H1 (cell line): Measurements from ENCODE around the gene LY6G6D. TPM values are rescaled to one million over a fixed set of nuclear protein-coding genes. Genes with fewer than 3 reads are reported as not detected.
A peak's percentile ranks its signal among the peaks of the same experiment; 100 is the strongest.

Experiments used
- CTCF ChIA-PET: fragments of 300-600 bp; sonication (Branson Sonifier 250); formaldehyde crosslinking; loops from one replicate; lab custom pipeline; 2021; ENCODE audit not compliant: partially characterized antibody; lab: Charles Lee
- POLR2A ChIA-PET: fragments of 300-600 bp; sonication (Branson Sonifier 250); formaldehyde crosslinking; loops from one replicate; lab custom pipeline; 2021; ENCODE audit warnings: inconsistent platforms; ENCODE audit not compliant: partially characterized antibody; lab: Charles Lee
- DNase-seq, 2 experiments: peaks; one replicate each; pipeline versions ENCODE4 v3.0.0 to v3.0.0-alpha.2; 2010 to 2022; ENCODE audit warnings: low spot score in 2 of 2, low read depth in 1 of 2, mixed read lengths in 1 of 2
- FAIRE-seq: peaks from 2 replicates; lab custom pipeline; 2011; peaks lifted over from hg19 to GRCh38; lab: Jason Lieb, UNC
- H2AFZ ChIP-seq: 2 replicates; pipeline ENCODE4 v1.8.1; 2012; ENCODE audit warnings: low read length, inconsistent platforms
- H2AK5ac ChIP-seq: 2 replicates; pipeline ENCODE4 v1.6.1; 2013; ENCODE audit warnings: low read depth, low read length
- H2BK120ac ChIP-seq: replicated peaks from 2 replicates; pipeline ENCODE3; 2013; ENCODE audit warnings: low read depth, low read length, inconsistent platforms
- H2BK12ac ChIP-seq: 2 replicates; pipeline ENCODE4 v1.6.1; 2013; ENCODE audit warnings: low read depth, low read length
- H2BK15ac ChIP-seq: 2 replicates; pipeline ENCODE4 v1.6.1; 2013; ENCODE audit warnings: low read length
- H2BK20ac ChIP-seq: 2 replicates; pipeline ENCODE4 v1.6.1; 2013; ENCODE audit warnings: low read length
- H2BK5ac ChIP-seq: 2 replicates; pipeline ENCODE4 v1.6.1; 2013; ENCODE audit warnings: low read depth, low read length
- H3K14ac ChIP-seq: 2 replicates; pipeline ENCODE4 v1.6.1; 2013; ENCODE audit warnings: inconsistent platforms; ENCODE audit not compliant: insufficient read length
- H3K18ac ChIP-seq: 2 replicates; pipeline ENCODE4 v1.6.1; 2013; ENCODE audit warnings: low read length; ENCODE audit errors: extremely low read depth
- H3K23ac ChIP-seq: 2 replicates; pipeline ENCODE4 v1.6.1; 2013; ENCODE audit warnings: inconsistent platforms; ENCODE audit not compliant: insufficient read length
- H3K23me2 ChIP-seq: 2 replicates; pipeline ENCODE4 v1.6.1; 2013; ENCODE audit warnings: low read depth, low read length
- H3K27ac ChIP-seq: 2 replicates; pipeline ENCODE4 v1.6.1; 2011; ENCODE audit warnings: low read depth, low read length, inconsistent platforms
- H3K27me3 ChIP-seq, 4 experiments: replicated peaks in 1 of 4; 1 replicate in 1 of 4; 2 replicates in 3 of 4; pipeline versions ENCODE4 v1.6.1 to v1.8.1; 2011 to 2013; ENCODE audit warnings: low read length in 3 of 4, mild to moderate bottlenecking in 3 of 4, inconsistent platforms in 2 of 4, mixed read lengths in 2 of 4, moderate library complexity in 1 of 4; ENCODE audit not compliant: control insufficient read depth in 3 of 4, insufficient read depth in 3 of 4; ENCODE audit errors: extremely low read depth in 1 of 4
- H3K36me3 ChIP-seq, 4 experiments: 2 replicates each; pipeline versions ENCODE4 v1.6.1 to v1.8.1; 2011 to 2013; ENCODE audit warnings: mild to moderate bottlenecking in 4 of 4, low read length in 3 of 4, moderate library complexity in 2 of 4, control low read depth in 1 of 4, inconsistent platforms in 1 of 4; ENCODE audit not compliant: insufficient read depth in 4 of 4, control insufficient read depth in 2 of 4
- H3K4ac ChIP-seq: replicated peaks from 2 replicates; pipeline ENCODE3; 2013; ENCODE audit warnings: low read length, low read depth, mixed read lengths, inconsistent platforms; ENCODE audit not compliant: insufficient read length
- H3K4me1 ChIP-seq, 4 experiments: replicated peaks in 1 of 4; 1 replicate in 1 of 4; 2 replicates in 3 of 4; pipeline versions ENCODE4 v1.6.1 to v1.8.1; 2011 to 2013; ENCODE audit warnings: low read length in 3 of 4, inconsistent platforms in 2 of 4, mixed read lengths in 1 of 4; ENCODE audit not compliant: insufficient read depth in 4 of 4, control insufficient read depth in 3 of 4
- H3K4me2 ChIP-seq, 2 experiments: 2 replicates each; pipeline versions ENCODE4 v1.6.1 to v1.8.1; 2011 to 2013; ENCODE audit warnings: low read depth in 2 of 2, low read length in 2 of 2, control low read depth in 1 of 2, inconsistent platforms in 1 of 2, mild to moderate bottlenecking in 1 of 2; ENCODE audit not compliant: insufficient read depth in 1 of 2
- H3K4me3 ChIP-seq, 4 experiments: fragments of 200-600, 300-600 bp in 1 of 4; sonication (generic), shearing (Covaris generic), sonication (Bioruptor Twin) in 1 of 4; 2 replicates each; pipeline versions ENCODE4 v1.5.1 to v1.8.1; 2011 to 2016; ENCODE audit warnings: low read length in 4 of 4, low read depth in 3 of 4, control low read depth in 2 of 4, inconsistent platforms in 2 of 4, mild to moderate bottlenecking in 2 of 4, mixed read lengths in 1 of 4, moderate library complexity in 1 of 4; ENCODE audit not compliant: insufficient read depth in 2 of 4; ENCODE audit errors: extremely low read depth in 1 of 4
- H3K56ac ChIP-seq: replicated peaks from 2 replicates; pipeline ENCODE3; 2013; ENCODE audit warnings: low read depth, mild to moderate bottlenecking, mixed read lengths, low read length, inconsistent platforms; ENCODE audit not compliant: insufficient read length
- H3K79me1 ChIP-seq: 2 replicates; pipeline ENCODE4 v1.6.1; 2013; ENCODE audit warnings: low read depth, low read length, control low read depth
- H3K79me2 ChIP-seq, 2 experiments: 2 replicates each; pipeline versions ENCODE4 v1.6.1 to v1.8.1; 2012 to 2013; ENCODE audit warnings: low read length in 2 of 2, mild to moderate bottlenecking in 2 of 2, inconsistent platforms in 1 of 2; ENCODE audit not compliant: insufficient read depth in 2 of 2, control insufficient read depth in 1 of 2
- H3K9ac ChIP-seq, 4 experiments: replicated peaks in 1 of 4; 1 replicate in 1 of 4; 2 replicates in 3 of 4; pipeline versions ENCODE4 v1.6.1 to v1.8.1; 2011 to 2013; ENCODE audit warnings: low read depth in 3 of 4, low read length in 3 of 4, control low read depth in 2 of 4, mild to moderate bottlenecking in 2 of 4, moderate library complexity in 2 of 4, inconsistent platforms in 1 of 4; ENCODE audit errors: extremely low read depth in 1 of 4
- H3K9me3 ChIP-seq, 2 experiments: 2 replicates each; pipeline versions ENCODE4 v1.6.1 to v1.8.1; 2012 to 2013; ENCODE audit warnings: mild to moderate bottlenecking in 2 of 2, moderate library complexity in 2 of 2, control low read depth in 1 of 2, inconsistent platforms in 1 of 2, low read depth in 1 of 2, low read length in 1 of 2, mixed read lengths in 1 of 2; ENCODE audit not compliant: insufficient read depth in 2 of 2
- H4K20me1 ChIP-seq, 2 experiments: replicated peaks in 1 of 2; 2 replicates each; pipeline versions ENCODE3 to v1.8.1; 2011 to 2013; ENCODE audit warnings: inconsistent platforms in 2 of 2, low read length in 2 of 2, mild to moderate bottlenecking in 1 of 2; ENCODE audit not compliant: insufficient read depth in 2 of 2, control insufficient read depth in 1 of 2
- H4K5ac ChIP-seq: 2 replicates; pipeline ENCODE4 v1.6.1; 2013; ENCODE audit warnings: low read length, low read depth, mixed read lengths, inconsistent platforms; ENCODE audit not compliant: insufficient read length
- H4K8ac ChIP-seq: 2 replicates; pipeline ENCODE4 v1.8.0; 2013; ENCODE audit warnings: mild to moderate bottlenecking, moderate library complexity, low read length, inconsistent platforms; ENCODE audit not compliant: insufficient read depth; ENCODE audit errors: extremely low read depth
- H4K91ac ChIP-seq: replicated peaks from 2 replicates; pipeline ENCODE3; 2013; ENCODE audit warnings: low read length, mixed read lengths, inconsistent platforms; ENCODE audit not compliant: insufficient read length
- BRCA1 ChIP-seq: IDR thresholded peaks from 2 replicates; pipeline ENCODE4 v1.6.1; 2012; ENCODE audit warnings: low read depth, low read length, improper control_type of control experiment
- CHD1 ChIP-seq: IDR thresholded peaks from 2 replicates; pipeline ENCODE4 v1.6.1; 2012; ENCODE audit warnings: low read depth, low read length, improper control_type of control experiment
- EP300 ChIP-seq, 2 experiments: IDR thresholded peaks; 1 replicate in 1 of 2; 2 replicates in 1 of 2; pipeline ENCODE4 v1.6.1; 2011 to 2012; ENCODE audit warnings: low read depth in 2 of 2, low read length in 2 of 2, mild to moderate bottlenecking in 2 of 2, borderline replicate concordance in 1 of 2, inconsistent platforms in 1 of 2, moderate library complexity in 1 of 2
- SIN3A ChIP-seq, 2 experiments: IDR thresholded peaks in 1 of 2; conservative IDR thresholded peaks in 1 of 2; 2 replicates each; pipeline ENCODE4 v1.6.1; 2011 to 2012; ENCODE audit warnings: low read length in 2 of 2, improper control_type of control experiment in 1 of 2, low read depth in 1 of 2, mild to moderate bottlenecking in 1 of 2
- SP1 ChIP-seq: IDR thresholded peaks from 2 replicates; pipeline ENCODE4 v1.6.1; 2011; ENCODE audit warnings: low read depth, low read length
- TAF1 ChIP-seq: IDR thresholded peaks from 2 replicates; pipeline ENCODE4 v1.6.1; 2011; ENCODE audit warnings: mild to moderate bottlenecking, low read depth, low read length
- YY1 ChIP-seq: IDR thresholded peaks from 2 replicates; pipeline ENCODE4 v1.6.1; 2011; ENCODE audit warnings: low read depth, mild to moderate bottlenecking, low read length
- WGBS, 2 experiments: shearing (Covaris generic) in 1 of 2; methylation state at CpG; one replicate each; pipeline versions ENCODE4 v1.1.6 to v1.1.7; 2013 to 2015; ENCODE audit warnings: low lambda C conversion rate in 2 of 2, mixed read lengths in 2 of 2, inconsistent platforms in 1 of 2, low coverage in 1 of 2, missing lambda C conversion rate in 1 of 2; ENCODE audit not compliant: insufficient replicate concordance in 2 of 2, insufficient coverage in 1 of 2, insufficient read length in 1 of 2; ENCODE audit errors: extremely low coverage in 1 of 2, missing lambda C conversion rate in 1 of 2; 5-methylcytosine and 5-hydroxymethylcytosine counted together
- polyA plus RNA-seq, 7 experiments: library from polyadenylated mRNA; depleted of rRNA in 3 of 7; stranded (reverse) in 5 of 7; unstranded in 2 of 7; fragments of >200 nt in 5 of 7; fragments of 200-250 nt in 2 of 7; gene quantifications; 1 replicate in 5 of 7; 2 replicates in 1 of 7; 4 replicates in 1 of 7; pipeline versions ENCODE4 v1.2.1 to v1.2.3, GENCODE V29; 2011 to 2013; ENCODE audit warnings: missing spikeins in 2 of 7, mixed read lengths in 2 of 7
- total RNA-seq: library from RNA; stranded (reverse); fragmentation: NEBNext Ultra II Directional; extraction: Animal tissue kit (Norgen Biotek cat#: 25700); gene quantifications from 2 replicates; pipeline ENCODE4 v1.2.1, GENCODE V29; 2021
- TF ChIP-seq, protein P1 (sequence below), 3 experiments: IDR thresholded peaks; 1 replicate in 2 of 3; 2 replicates in 1 of 3; pipeline versions ENCODE4 v1.5.1 to v1.6.1; 2011; ENCODE audit warnings: low read length in 3 of 3, mild to moderate bottlenecking in 3 of 3, inconsistent platforms in 2 of 3, low read depth in 1 of 3, moderate library complexity in 1 of 3; ENCODE audit not compliant: insufficient read depth in 1 of 3; ENCODE audit errors: control extremely low read depth in 1 of 3
- TF ChIP-seq, protein P2 (sequence below): IDR thresholded peaks from 2 replicates; pipeline ENCODE4 v1.6.1; 2011; ENCODE audit warnings: low read depth, mild to moderate bottlenecking, low read length; ENCODE audit not compliant: insufficient read depth

Gene LY6G6D
- total and polyA plus RNA-seq, 2 of the 8 experiments (the other 6 are each of a cell fraction or from before 2014, with no cell fraction given) = 1.8 TPM; not detected in 1

- Histone ChIP-seq H2BK12ac (no peak overlapping the region), H4K5ac (no peak overlapping the region), H2BK15ac (0 out of 2 replicates have a peak overlapping the region, but pooled peaks have one; percentile 12), H3K79me2 (no peaks in the 10 kb centered on the region), H2AK5ac (no peak overlapping the region), H3K36me3 (peaks cover 0 to 16% (median 1%) of the 10 kb centered on the region in 4 experiments; a peak in 3 of 8 replicates), H2BK20ac (no peak overlapping the region), H3K14ac (no peak overlapping the region), H4K91ac (no peak overlapping the region), H3K4me1 (peaks cover 0 to 11% (median under 1%) of the 10 kb centered on the region in 4 experiments; a peak in 4 of 7 replicates), H3K9me3 (no peaks in the 10 kb centered on the region), H3K23me2 (peaks cover 3% of the 10 kb centered on the region; the same call in 1 of the 2 replicates), H3K23ac (no peak overlapping the region), H3K18ac (no peak overlapping the region), H3K27me3 (no peaks in the 10 kb centered on the region), H2BK5ac (no peak overlapping the region), H4K20me1 (no peaks in the 10 kb centered on the region), H4K8ac (no peak overlapping the region; the same call in 1 of the 2 replicates), H3K79me1 (no peaks in the 10 kb centered on the region), H2AFZ (no peak overlapping the region), H2BK120ac (no peak overlapping the region), H3K9ac (no peak overlapping the region), H3K4ac (no peak overlapping the region), H3K4me3 (no peak overlapping the region), H3K56ac (no peak overlapping the region), H3K27ac (0 out of 2 replicates have a peak overlapping the region, but pooled peaks have one; percentile 32), H3K4me2 (peak overlapping the region in 1 of 2 experiments; percentile 6; a peak in 1 of 4 replicates)
- FAIRE-seq = no peak
- DNase-seq = no peak
- ChIA-PET CTCF (interaction anchor here (0.8 to 1.6 kb wide), 10 partner anchors 9 to 134 kb away, joined by 3 to 5 read pairs (median 3); partner anchors contain the start of genes CLIC1 and VWA7), POLR2A (interaction anchor here (0.6 to 1.6 kb wide), 10 partner anchors 11 to 103 kb away, joined by 3 to 12 read pairs (median 3); partner anchors contain the start of genes C6orf47, CLIC1, DDAH2 and MSH5)
- WGBS, 2 experiments = 67% methylated on average over 1 of the region's 1 CpG; no CpG with 5 or more reads in 1 of the 2 experiments
- TF ChIP-seq TAF1 (0 out of 2 replicates have a peak, but pooled peaks have one; percentile 21), SIN3A (conservative IDR thresholded peaks at IDR 0.05 in 1 of 2, IDR thresholded peaks at IDR 0.05 in 1 of 2; ENCODE audit: low read depth in 1 of 2, low read length in 2 of 2) (no peak), BRCA1 (no peak), CHD1 (peak; percentile 57; the same call in 1 of the 2 replicates), SP1 (0 out of 2 replicates have a peak, but pooled peaks have one; percentile 36), YY1 (no peak), EP300 (IDR thresholded peaks at IDR 0.05; ENCODE audit: borderline replicate concordance in 1 of 2, low read depth in 2 of 2, low read length in 2 of 2) (peak in 1 of 2 experiments; percentile 94; a peak in 2 of 3 replicates)
- TF ChIP-seq, protein P1, sequence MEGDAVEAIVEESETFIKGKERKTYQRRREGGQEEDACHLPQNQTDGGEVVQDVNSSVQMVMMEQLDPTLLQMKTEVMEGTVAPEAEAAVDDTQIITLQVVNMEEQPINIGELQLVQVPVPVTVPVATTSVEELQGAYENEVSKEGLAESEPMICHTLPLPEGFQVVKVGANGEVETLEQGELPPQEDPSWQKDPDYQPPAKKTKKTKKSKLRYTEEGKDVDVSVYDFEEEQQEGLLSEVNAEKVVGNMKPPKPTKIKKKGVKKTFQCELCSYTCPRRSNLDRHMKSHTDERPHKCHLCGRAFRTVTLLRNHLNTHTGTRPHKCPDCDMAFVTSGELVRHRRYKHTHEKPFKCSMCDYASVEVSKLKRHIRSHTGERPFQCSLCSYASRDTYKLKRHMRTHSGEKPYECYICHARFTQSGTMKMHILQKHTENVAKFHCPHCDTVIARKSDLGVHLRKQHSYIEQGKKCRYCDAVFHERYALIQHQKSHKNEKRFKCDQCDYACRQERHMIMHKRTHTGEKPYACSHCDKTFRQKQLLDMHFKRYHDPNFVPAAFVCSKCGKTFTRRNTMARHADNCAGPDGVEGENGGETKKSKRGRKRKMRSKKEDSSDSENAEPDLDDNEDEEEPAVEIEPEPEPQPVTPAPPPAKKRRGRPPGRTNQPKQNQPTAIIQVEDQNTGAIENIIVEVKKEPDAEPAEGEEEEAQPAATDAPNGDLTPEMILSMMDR (IDR thresholded peaks at IDR 0.05; ENCODE audit: control extremely low read depth in 1 of 3, insufficient read depth in 1 of 3, low read depth in 1 of 3, low read length in 3 of 3) = no peak
- TF ChIP-seq, protein P2, sequence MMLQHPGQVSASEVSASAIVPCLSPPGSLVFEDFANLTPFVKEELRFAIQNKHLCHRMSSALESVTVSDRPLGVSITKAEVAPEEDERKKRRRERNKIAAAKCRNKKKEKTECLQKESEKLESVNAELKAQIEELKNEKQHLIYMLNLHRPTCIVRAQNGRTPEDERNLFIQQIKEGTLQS = no peak
These were observed 48.4 kb downstream of the LY6G6D start for GRCh38 chr6:31763619-31763940.
